WI38 (cell line): ENCODE results near the gene TMEM100.

Experiments
- H3K4me3 ChIP-seq: 2 replicates; pipeline ENCODE4 v1.5.1; 2011; ENCODE audit warnings: low read depth, mild to moderate bottlenecking, control low read depth, low read length
- TF ChIP-seq, protein P1 (sequence below): IDR thresholded peaks from 2 replicates; pipeline ENCODE4 v1.5.1; 2012; ENCODE audit warnings: low read depth, mild to moderate bottlenecking, control low read depth, low read length

Gene TMEM100

DNA sequence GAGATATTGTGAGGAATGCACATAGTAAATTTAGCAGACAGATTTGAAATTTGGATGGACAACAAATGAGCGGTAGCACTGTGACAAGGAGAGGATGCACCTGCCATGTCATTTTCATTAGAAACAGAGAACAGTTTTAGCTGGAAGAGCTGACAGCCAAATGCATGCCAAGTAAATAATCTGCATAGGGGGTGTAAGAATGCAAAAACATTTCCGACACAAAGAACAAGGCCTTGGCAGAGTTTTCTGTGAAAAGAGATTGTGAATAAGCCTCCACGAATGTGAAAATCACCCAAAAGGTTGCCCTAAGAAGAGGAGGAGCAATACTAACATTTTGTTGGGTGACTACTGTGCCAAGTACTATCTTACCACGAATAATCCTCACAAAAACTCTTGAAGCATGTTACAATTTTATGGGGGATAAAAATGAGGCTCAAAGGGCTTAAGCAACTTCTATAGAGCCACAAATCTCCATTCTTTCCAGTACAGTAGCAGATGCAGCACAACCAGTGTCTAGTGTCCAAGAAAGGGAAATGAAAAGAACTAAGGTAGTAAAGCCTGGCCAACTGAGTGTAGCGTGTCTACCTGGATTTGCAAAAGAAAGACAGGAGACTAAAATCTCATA, 28.3 kb downstream of the TMEM100 start:
- TF ChIP-seq, protein P1, sequence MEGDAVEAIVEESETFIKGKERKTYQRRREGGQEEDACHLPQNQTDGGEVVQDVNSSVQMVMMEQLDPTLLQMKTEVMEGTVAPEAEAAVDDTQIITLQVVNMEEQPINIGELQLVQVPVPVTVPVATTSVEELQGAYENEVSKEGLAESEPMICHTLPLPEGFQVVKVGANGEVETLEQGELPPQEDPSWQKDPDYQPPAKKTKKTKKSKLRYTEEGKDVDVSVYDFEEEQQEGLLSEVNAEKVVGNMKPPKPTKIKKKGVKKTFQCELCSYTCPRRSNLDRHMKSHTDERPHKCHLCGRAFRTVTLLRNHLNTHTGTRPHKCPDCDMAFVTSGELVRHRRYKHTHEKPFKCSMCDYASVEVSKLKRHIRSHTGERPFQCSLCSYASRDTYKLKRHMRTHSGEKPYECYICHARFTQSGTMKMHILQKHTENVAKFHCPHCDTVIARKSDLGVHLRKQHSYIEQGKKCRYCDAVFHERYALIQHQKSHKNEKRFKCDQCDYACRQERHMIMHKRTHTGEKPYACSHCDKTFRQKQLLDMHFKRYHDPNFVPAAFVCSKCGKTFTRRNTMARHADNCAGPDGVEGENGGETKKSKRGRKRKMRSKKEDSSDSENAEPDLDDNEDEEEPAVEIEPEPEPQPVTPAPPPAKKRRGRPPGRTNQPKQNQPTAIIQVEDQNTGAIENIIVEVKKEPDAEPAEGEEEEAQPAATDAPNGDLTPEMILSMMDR, result no peak
- no peak overlapping the region for H3K4me3 ChIP-seq

DNA sequence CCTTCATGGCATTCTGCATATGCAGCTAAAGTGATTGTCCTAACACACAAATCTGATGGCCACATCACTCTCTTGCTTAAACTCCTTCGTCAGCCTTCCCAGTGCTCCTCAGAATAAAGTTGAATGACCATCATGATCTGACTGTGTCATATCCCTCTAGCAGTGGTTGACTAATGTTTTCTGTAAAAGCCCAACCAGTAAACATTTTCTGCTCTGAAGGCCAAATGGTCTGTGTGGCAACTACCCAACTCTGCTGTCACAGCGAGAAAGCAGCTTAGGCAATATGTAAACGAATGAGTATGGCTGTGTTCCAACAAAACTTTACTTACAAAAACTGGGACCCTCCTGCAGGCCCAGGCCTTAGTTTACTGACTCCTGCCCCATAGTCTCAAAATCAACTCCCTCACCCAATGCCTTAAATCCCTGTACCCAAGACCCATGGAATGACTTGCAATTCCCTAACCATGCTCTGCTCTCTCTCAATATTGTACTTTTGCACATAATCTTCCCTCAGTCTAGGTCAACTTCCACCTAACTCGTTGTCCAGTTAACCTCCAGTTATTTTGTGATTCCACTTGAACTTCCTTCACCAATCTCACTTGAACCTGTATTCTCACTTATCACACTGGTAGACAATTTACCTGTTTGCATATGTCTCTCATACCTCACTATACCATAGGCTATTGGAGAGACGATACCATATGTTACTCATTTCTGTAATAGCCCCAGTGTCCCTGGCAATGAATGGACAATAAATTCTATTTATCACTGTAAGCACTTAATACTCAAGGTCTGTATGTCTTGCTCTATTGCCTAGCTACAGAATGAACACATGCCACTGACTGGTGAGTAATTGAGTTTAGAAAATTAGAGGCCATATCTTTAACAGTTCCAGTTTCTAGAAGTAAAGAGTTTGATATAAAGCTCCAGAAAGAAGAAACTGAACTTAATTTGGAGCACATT, 29.1 kb downstream of the TMEM100 start:
- H3K4me3 ChIP-seq, result no peak overlapping the region
- TF ChIP-seq, protein P1, result no peak

DNA sequence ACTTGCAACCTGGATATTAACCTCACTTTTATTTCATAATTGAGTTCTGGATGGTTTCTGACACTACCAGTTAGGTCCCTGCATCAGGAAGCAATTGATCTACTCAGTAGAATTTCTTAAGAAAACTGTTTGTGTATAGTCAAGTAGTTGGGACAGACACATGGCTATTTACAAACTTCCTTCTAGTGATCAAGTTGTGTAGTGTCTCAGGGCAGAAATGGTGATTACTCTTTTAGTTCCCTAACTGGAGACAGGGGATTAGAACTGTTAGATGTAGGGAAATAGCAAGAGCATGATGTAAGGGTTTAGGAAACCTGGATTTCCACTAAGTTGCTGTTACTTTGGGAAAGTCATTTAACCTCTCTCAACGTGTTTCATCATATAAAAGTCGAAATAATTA, 30.4 kb downstream of the TMEM100 start:
- TF ChIP-seq, protein P1, result no peak
- H3K4me3 ChIP-seq, result no peak overlapping the region

DNA sequence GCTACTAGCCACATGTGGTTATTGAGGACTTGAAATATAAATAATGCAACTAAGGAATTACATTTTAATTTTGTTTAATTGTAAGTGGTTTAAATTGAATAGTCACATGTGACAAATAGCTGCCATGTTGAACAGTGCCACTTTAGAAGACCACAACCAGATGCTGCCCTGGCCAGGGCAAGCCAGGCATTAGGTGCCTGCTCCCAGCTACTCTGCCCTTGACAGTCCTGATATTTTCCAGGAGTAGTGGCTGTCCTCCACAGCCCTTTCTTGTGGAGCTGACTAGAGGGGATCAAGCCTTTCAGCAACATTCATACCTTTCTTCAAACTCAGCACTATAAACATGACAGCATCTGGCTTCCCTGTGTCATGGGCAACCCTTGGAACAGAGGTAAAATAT, 31.0 kb downstream of the TMEM100 start:
- no peak overlapping the region for H3K4me3 ChIP-seq
- TF ChIP-seq, protein P1, result no peak

DNA sequence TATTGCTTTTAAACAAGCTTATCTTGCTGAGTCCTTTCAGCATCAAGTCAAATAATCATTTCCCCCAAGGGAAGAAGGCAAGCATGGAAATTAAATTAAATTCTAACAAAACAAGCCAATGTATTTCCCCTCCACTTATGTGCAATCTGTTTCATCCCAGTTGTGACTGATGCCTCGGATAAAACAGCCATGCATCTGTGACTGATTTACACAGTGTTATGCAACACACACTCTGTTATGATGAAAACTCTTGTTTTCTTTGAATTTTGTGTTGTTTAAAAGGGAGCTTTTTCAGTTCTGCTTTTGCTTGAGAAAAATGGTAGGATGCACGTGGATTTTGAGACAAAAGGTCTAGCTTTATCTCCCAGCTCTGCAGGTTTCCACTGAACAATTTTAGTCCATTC, 32.6 kb downstream of the TMEM100 start:
- TF ChIP-seq, protein P1, result no peak
- no peak overlapping the region for H3K4me3 ChIP-seq

DNA sequence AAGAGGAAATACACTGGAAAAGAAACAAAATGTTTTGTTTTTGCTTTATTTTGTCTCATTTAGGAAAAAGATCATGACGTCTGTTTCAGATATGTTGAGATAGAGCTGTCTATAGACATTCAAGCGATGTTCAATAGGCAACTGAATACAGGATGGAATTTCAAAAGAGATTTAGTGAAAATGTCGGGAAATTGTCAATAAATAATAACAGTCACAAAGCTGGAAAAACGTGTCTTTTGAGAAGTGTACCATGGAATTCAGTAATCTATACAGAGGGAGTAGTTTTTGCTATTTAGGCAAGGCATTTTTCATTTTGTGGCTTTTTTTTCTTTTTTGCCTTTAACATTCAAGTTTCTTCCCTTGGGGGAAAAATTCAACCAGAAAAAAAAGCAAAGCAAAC, 33.0 kb downstream of the TMEM100 start:
- no peak overlapping the region for H3K4me3 ChIP-seq
- TF ChIP-seq, protein P1, result no peak

DNA sequence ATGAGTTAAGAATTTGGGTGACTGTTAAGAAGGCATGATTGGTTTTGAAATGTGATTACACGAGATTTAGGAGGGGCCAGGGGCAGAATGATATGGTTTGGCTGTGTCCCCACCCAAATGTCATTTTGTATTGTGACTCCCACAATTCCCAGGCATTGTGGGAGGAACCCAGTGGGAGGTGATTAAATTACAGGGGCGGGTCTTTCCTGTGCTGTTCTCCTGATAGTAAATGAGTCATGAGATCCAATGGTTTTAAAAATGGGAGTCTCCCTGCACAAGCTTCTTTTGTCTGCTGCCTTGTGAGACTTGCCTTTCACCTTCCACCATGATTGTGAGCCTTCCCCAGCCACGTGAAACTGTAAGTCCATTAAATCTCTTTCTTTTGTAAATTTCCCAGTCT, 34.6 kb downstream of the TMEM100 start:
- TF ChIP-seq, protein P1, result no peak
- no peak overlapping the region for H3K4me3 ChIP-seq
